HL-60 (cell line): Measurements from ENCODE around the gene ADAM23.

Experiments used
- DNase-seq, 2 experiments: peaks; one replicate each; pipeline ENCODE4 v3.0.0-alpha.2; 2010 to 2020; ENCODE audit warnings: low read depth in 1 of 2, low spot score in 1 of 2
- H3K27ac ChIP-seq: fragments of 250-450 bp; sonication (Bioruptor Pico); replicated peaks from 2 replicates; pipeline ENCODE4 v1.5.1; 2020; ENCODE audit warnings: mild to moderate bottlenecking, moderate library complexity
- H3K27me3 ChIP-seq: fragments of 250-450 bp; sonication (Bioruptor Pico); 2 replicates; pipeline ENCODE4 v1.5.1; 2021; ENCODE audit warnings: mild to moderate bottlenecking, moderate library complexity; ENCODE audit not compliant: insufficient read depth, poor library complexity, severe bottlenecking
- H3K4me3 ChIP-seq: replicated peaks from 2 replicates; pipeline ENCODE4 v1.5.1; 2011; ENCODE audit warnings: mild to moderate bottlenecking, control low read depth, low read length; ENCODE audit not compliant: insufficient read depth
- GABPA ChIP-seq: IDR thresholded peaks from 2 replicates; pipeline ENCODE4 v1.6.1; 2012; ENCODE audit warnings: low read depth
- POLR2AphosphoS5 ChIP-seq: IDR thresholded peaks from 2 replicates; pipeline ENCODE4 v1.6.1; 2012; ENCODE audit warnings: low read depth
- SPI1 ChIP-seq: IDR thresholded peaks from 2 replicates; pipeline ENCODE4 v1.6.1; 2012; ENCODE audit warnings: low read depth, mild to moderate bottlenecking, borderline replicate concordance
- TF ChIP-seq, protein P1 (sequence below): IDR thresholded peaks from 2 replicates; pipeline ENCODE4 v1.6.1; 2012; ENCODE audit warnings: low read depth; ENCODE audit not compliant: insufficient replicate concordance
- TF ChIP-seq, protein P2 (sequence below): IDR thresholded peaks from one replicate; pipeline ENCODE4 v1.5.1; 2011; ENCODE audit warnings: low read length, control low read depth, inconsistent platforms; ENCODE audit not compliant: insufficient read depth

Gene ADAM23

DNA sequence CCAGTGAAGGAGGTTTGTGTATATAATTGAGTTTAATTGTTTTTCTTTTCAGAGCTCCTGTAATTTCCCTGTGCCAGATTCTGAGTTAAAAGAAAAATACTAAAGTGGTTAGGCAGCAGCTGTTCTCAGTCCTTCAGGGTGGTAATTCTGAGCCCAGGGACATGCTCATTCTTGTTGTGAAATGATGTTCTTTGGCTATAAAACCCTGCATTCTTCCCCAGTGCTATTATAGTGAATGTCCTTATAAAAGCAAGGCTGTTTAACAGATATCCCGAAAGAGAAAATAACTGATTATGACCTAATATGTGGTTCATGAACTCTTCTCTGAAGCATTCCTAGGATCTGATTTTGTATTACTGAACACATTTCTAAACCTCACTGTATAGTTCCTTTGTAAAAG, 34.0 kb downstream of the ADAM23 start:
- DNase-seq = no peak
- TF ChIP-seq, protein P1, sequence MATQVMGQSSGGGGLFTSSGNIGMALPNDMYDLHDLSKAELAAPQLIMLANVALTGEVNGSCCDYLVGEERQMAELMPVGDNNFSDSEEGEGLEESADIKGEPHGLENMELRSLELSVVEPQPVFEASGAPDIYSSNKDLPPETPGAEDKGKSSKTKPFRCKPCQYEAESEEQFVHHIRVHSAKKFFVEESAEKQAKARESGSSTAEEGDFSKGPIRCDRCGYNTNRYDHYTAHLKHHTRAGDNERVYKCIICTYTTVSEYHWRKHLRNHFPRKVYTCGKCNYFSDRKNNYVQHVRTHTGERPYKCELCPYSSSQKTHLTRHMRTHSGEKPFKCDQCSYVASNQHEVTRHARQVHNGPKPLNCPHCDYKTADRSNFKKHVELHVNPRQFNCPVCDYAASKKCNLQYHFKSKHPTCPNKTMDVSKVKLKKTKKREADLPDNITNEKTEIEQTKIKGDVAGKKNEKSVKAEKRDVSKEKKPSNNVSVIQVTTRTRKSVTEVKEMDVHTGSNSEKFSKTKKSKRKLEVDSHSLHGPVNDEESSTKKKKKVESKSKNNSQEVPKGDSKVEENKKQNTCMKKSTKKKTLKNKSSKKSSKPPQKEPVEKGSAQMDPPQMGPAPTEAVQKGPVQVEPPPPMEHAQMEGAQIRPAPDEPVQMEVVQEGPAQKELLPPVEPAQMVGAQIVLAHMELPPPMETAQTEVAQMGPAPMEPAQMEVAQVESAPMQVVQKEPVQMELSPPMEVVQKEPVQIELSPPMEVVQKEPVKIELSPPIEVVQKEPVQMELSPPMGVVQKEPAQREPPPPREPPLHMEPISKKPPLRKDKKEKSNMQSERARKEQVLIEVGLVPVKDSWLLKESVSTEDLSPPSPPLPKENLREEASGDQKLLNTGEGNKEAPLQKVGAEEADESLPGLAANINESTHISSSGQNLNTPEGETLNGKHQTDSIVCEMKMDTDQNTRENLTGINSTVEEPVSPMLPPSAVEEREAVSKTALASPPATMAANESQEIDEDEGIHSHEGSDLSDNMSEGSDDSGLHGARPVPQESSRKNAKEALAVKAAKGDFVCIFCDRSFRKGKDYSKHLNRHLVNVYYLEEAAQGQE = no peak
- TF ChIP-seq POLR2AphosphoS5 (no peak), GABPA (no peak), SPI1 (no peak)
- TF ChIP-seq, protein P2, sequence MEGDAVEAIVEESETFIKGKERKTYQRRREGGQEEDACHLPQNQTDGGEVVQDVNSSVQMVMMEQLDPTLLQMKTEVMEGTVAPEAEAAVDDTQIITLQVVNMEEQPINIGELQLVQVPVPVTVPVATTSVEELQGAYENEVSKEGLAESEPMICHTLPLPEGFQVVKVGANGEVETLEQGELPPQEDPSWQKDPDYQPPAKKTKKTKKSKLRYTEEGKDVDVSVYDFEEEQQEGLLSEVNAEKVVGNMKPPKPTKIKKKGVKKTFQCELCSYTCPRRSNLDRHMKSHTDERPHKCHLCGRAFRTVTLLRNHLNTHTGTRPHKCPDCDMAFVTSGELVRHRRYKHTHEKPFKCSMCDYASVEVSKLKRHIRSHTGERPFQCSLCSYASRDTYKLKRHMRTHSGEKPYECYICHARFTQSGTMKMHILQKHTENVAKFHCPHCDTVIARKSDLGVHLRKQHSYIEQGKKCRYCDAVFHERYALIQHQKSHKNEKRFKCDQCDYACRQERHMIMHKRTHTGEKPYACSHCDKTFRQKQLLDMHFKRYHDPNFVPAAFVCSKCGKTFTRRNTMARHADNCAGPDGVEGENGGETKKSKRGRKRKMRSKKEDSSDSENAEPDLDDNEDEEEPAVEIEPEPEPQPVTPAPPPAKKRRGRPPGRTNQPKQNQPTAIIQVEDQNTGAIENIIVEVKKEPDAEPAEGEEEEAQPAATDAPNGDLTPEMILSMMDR = no peak
- Histone ChIP-seq H3K4me3 (no peak overlapping the region), H3K27ac (no peak overlapping the region), H3K27me3 (peaks cover 6% of the 10 kb centered on the region)

DNA sequence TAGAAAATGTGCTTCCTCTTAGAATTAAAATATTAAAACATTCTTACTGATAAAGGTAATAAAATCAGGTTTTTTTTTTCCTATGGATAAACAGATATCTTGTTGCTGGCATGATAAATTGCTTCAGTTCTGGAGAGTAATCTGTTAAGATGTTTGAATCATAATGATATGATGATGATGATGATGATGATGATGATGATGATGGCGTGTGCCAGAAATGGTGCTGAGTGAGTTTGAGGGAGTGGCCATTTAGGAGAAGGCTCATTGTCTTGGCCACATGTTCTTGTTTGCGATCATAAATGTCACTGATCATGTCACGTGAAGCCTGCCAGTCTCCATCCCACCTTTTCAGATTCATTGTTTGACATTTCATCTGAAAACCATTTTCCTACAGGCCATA, 35.0 kb downstream of the ADAM23 start:
- Histone ChIP-seq H3K4me3 (no peak overlapping the region), H3K27me3 (peaks cover 6% of the 10 kb centered on the region), H3K27ac (no peak overlapping the region)
- TF ChIP-seq, protein P2 = no peak
- TF ChIP-seq POLR2AphosphoS5 = no peak
- TF ChIP-seq SPI1 = no peak
- TF ChIP-seq GABPA = no peak
- DNase-seq = no peak

DNA sequence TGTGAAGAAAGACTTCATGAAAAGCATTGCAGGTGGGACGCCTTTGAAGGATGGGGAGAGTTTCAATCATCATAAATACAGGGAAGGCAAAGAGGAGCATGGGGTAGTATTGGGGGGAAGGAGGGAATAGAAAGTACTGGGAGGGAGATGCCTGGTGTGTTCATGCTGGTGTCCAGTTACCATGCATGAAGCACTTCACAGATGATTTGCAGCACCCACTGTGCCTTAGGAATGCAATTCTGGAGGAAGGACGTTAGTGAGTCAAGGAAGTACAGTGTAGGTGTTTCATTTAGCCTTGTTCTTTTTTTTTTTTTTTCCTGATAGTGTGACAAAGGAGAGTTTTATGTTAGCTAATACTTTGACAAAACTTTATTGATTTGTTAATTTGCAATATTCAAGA, 36.8 kb downstream of the ADAM23 start:
- Histone ChIP-seq H3K27ac (no peak overlapping the region), H3K4me3 (no peak overlapping the region), H3K27me3 (peaks cover 6% of the 10 kb centered on the region)
- DNase-seq = no peak
- no peak for TF ChIP-seq POLR2AphosphoS5
- no peak for TF ChIP-seq GABPA
- TF ChIP-seq, protein P1 = no peak
- TF ChIP-seq SPI1 = no peak
- TF ChIP-seq, protein P2 = no peak

DNA sequence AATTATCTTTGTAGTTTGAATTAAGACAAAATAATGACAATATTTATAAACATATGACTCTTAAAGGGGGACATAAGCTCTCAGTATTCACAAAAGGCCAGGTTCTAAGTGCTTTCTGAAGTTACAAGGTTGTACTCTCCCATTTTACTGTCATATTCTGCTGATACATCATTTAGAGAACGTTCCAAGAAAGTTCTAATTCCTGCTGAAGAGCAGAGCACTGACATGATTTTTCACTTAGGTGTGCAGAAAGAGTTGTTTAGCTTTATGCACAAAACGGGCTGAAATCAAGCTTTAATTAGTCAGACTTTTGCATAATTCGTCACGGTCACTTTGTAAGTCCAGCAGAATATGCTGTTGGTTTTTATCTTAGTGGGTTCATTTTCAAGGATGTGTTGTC, 37.3 kb downstream of the ADAM23 start:
- H3K27ac ChIP-seq = no peak overlapping the region
- no peak for DNase-seq

More for the DNA sequence above, 37.3 kb downstream of the ADAM23 start:
- Histone ChIP-seq H3K27me3 (peaks cover 6% of the 10 kb centered on the region), H3K4me3 (no peak overlapping the region)
- TF ChIP-seq SPI1 = no peak
- TF ChIP-seq, protein P2 = no peak
- no peak for TF ChIP-seq POLR2AphosphoS5
